ENCODE data around the gene PFAS. TPM values are rescaled to one million over a fixed set of nuclear protein-coding genes. Genes with fewer than 3 reads are reported as not detected.
"Not testable (repeated sequence)": the region's sequence is repeated elsewhere in the genome, so short reads cannot be mapped to it uniquely, and the experiment has no call there.

Gene PFAS
- total RNA-seq, 1 experiment from 2014 or later: 80.6 TPM

- TF ChIP-seq ELF1 (IDR thresholded peaks at IDR 0.05; ENCODE audit: borderline replicate concordance, low read depth) (no peak), RAD21 (IDR thresholded peaks at IDR 0.05; ENCODE audit: low read depth) (no peak), ZFX (IDR thresholded peaks at IDR 0.05) (no peak), ZNF274 (IDR thresholded peaks at IDR 0.05; ENCODE audit: low read depth, low read length) (no peak), JUND (IDR thresholded peaks at IDR 0.05) (no peak)
- TF ChIP-seq, protein P1, sequence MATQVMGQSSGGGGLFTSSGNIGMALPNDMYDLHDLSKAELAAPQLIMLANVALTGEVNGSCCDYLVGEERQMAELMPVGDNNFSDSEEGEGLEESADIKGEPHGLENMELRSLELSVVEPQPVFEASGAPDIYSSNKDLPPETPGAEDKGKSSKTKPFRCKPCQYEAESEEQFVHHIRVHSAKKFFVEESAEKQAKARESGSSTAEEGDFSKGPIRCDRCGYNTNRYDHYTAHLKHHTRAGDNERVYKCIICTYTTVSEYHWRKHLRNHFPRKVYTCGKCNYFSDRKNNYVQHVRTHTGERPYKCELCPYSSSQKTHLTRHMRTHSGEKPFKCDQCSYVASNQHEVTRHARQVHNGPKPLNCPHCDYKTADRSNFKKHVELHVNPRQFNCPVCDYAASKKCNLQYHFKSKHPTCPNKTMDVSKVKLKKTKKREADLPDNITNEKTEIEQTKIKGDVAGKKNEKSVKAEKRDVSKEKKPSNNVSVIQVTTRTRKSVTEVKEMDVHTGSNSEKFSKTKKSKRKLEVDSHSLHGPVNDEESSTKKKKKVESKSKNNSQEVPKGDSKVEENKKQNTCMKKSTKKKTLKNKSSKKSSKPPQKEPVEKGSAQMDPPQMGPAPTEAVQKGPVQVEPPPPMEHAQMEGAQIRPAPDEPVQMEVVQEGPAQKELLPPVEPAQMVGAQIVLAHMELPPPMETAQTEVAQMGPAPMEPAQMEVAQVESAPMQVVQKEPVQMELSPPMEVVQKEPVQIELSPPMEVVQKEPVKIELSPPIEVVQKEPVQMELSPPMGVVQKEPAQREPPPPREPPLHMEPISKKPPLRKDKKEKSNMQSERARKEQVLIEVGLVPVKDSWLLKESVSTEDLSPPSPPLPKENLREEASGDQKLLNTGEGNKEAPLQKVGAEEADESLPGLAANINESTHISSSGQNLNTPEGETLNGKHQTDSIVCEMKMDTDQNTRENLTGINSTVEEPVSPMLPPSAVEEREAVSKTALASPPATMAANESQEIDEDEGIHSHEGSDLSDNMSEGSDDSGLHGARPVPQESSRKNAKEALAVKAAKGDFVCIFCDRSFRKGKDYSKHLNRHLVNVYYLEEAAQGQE (IDR thresholded peaks at IDR 0.05; ENCODE audit: low read depth): no peak
Measured at GRCh38 chr17:8212312-8213180, 36.5 kb upstream of the PFAS start (continued).

GRCh38 chr17:8214000-8214399 is 35.1 kb upstream of the PFAS start:
- intact Hi-C loops (cut with micrococcal nuclease); H3K9ac ChIP-seq (ENCODE audit: low read length); CTCF ChIA-PET; H3K27me3 ChIP-seq (ENCODE audit: insufficient read depth, low read length); H3K4me3 ChIP-seq (replicated peaks in 1 of 2; ENCODE audit: low read depth in 1 of 2, low read length in 2 of 2); BruUV-seq (replicated peaks); ATAC-seq; H3K9me3 ChIP-seq (ENCODE audit: control insufficient read depth in 1 of 2, insufficient read depth in 1 of 2, low read depth in 1 of 2, low read length in 2 of 2); H3K36me3 ChIP-seq (ENCODE audit: control insufficient read depth in 1 of 2, insufficient read depth in 2 of 2, low read length in 2 of 2); H3K9me2 ChIP-seq (ENCODE audit: insufficient read depth); H4K20me1 ChIP-seq (ENCODE audit: insufficient read depth); RAD21 ChIA-PET (ENCODE audit: low non-redundant PET in 1 of 2, low total read pairs in 2 of 2, uncharacterized antibody in 2 of 2, unreplicated experiment in 2 of 2); DNase-seq (ENCODE audit: low read depth, low spot score); H3K27ac ChIP-seq (ENCODE audit: low read depth, low read length): not testable (repeated sequence)
- peaks cover 14% of the 10 kb centered on the region for H3K79me2 ChIP-seq (ENCODE audit: insufficient read depth, low read length)
- POLR2A ChIA-PET: interaction anchor here (1.0 to 5.2 kb wide), 4 partner anchors 8 to 81 kb away, joined by 6 to 57 read pairs (median 14); partner anchors contain the start of genes CTC1 and SLC25A35
- peak overlapping the region; percentile 35 for H2AFZ ChIP-seq (ENCODE audit: low read depth, low read length, poor library complexity, severe bottlenecking)
- peaks cover 37 to 73% of the 10 kb centered on the region in 2 experiments for H3K4me1 ChIP-seq (ENCODE audit: control insufficient read depth in 1 of 2, insufficient read depth in 2 of 2, low read length in 2 of 2)
- TF ChIP-seq TCF7L2 (IDR thresholded peaks at IDR 0.05; ENCODE audit: borderline replicate concordance, extremely low read depth, insufficient read depth, insufficient read length): peak; percentile 27
- TF ChIP-seq, protein P2, sequence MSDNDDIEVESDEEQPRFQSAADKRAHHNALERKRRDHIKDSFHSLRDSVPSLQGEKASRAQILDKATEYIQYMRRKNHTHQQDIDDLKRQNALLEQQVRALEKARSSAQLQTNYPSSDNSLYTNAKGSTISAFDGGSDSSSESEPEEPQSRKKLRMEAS (IDR thresholded peaks at IDR 0.05): peak; percentile 54; the same call in 1 of the 2 replicates
- TF ChIP-seq CBX3 (IDR thresholded peaks at IDR 0.05; ENCODE audit: low read depth): peak; percentile 61; the same call in 1 of the 2 replicates
- peak overlapping the region; percentile 45 for H3K4me2 ChIP-seq (ENCODE audit: low read length)

Data from HCT116 (cell line).